MM.1S (cell line): ENCODE data around the gene DCP2.

Experiments
- EZH2 ChIP-seq: fragments of 300-600 bp; sonication (generic); optimal IDR thresholded peaks from 2 replicates; pipeline ENCODE3; 2017; ENCODE audit warnings: low read depth, mild to moderate bottlenecking, antibody characterized with exemption, low read length, mixed read lengths
- EZH2phosphoT487 ChIP-seq: fragments of 300-600 bp; sonication (generic); IDR thresholded peaks from 2 replicates; pipeline ENCODE4 v1.6.1; 2018; ENCODE audit warnings: antibody characterized with exemption, low read length
- TF ChIP-seq, protein P1 (sequence below): fragments of 300-600 bp; sonication (generic); IDR thresholded peaks from 2 replicates; pipeline ENCODE4 v1.5.1; 2016; ENCODE audit warnings: antibody characterized with exemption, low read length, mixed read lengths

DNA sequence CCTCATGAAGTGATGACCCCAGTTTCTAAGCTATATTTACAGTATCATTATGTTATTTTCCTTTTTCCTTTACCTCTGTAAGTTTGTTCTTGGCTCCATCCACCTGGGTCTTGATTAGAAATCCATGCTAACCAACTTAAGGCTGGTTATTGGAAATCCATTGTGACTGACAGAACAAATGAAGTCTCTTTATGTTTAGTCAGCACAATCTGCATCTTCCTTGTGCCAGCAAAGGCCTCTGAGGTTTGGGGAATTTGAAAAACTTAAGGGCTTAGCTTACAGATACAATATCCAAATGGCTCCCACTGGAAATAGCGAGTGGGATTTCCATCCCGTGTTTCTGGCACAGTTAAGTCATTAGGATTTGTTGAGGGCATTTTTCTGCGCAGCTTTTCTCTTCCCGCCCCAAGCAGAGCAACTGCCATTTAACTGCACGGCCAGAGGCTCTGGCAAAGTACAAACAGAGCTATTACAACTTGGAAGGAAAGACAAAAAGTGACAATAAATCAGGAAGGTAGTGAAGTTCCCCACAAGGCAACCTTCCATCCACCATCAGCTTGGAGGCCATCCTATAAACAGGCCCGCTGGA, 64.2 kb downstream of the DCP2 start:
- TF ChIP-seq, protein P1, sequence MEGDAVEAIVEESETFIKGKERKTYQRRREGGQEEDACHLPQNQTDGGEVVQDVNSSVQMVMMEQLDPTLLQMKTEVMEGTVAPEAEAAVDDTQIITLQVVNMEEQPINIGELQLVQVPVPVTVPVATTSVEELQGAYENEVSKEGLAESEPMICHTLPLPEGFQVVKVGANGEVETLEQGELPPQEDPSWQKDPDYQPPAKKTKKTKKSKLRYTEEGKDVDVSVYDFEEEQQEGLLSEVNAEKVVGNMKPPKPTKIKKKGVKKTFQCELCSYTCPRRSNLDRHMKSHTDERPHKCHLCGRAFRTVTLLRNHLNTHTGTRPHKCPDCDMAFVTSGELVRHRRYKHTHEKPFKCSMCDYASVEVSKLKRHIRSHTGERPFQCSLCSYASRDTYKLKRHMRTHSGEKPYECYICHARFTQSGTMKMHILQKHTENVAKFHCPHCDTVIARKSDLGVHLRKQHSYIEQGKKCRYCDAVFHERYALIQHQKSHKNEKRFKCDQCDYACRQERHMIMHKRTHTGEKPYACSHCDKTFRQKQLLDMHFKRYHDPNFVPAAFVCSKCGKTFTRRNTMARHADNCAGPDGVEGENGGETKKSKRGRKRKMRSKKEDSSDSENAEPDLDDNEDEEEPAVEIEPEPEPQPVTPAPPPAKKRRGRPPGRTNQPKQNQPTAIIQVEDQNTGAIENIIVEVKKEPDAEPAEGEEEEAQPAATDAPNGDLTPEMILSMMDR = no peak
- TF ChIP-seq EZH2phosphoT487 (no peak), EZH2 (no peak)
